ENCODE data around the gene CCDC186. TPM values are rescaled to one million over a fixed set of nuclear protein-coding genes. Genes with fewer than 3 reads are reported as not detected.

CCDC186 gene
- polyA plus RNA-seq, 1 of the 3 experiments (the other 2 are of a cell fraction) = 1.3 TPM

DNA sequence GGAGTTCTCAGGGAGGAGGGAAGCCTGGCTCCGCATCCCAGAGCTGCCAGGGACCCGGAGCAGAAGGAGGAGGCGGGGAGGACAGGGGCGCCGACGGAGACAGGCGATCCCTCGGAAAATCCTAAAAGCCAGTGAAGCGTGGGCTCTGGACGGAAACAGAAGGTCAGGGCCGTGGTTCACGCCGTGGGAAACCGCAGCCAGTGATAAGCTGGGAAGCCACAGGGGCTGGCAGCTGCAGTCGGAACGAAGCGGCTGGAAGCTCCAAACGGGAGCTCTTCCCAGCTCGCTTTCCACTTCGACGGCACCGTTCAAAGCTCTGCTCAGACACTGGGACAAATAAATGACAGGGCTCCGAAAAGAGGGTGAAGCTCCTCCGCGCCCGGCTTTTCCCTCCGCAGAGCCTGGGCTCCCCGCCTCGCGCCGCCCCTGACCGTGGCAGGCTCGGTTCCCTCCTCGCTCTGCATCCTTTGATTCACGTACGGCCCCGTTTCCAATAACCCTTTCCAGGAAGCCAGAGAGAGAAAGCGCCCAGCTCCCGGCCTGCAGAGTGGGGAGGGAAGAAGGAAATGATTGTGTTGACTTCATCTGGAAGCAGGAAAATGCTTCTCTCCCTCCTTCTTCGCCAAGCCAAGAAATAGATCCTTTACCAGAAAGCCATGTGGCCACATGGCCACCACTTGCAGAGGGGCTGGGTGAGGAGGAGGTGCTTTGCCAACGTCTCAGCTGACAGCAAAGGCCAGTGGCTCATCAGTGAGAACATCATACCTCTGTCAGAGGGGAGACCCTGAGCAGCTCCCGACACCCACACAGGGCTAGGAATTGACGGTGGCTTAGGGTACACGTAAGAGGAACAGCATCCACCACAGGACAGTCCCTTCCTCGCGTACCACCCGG, 72.9 kb downstream of the CCDC186 start:
- POLR2A ChIA-PET = no interaction called here

DNA sequence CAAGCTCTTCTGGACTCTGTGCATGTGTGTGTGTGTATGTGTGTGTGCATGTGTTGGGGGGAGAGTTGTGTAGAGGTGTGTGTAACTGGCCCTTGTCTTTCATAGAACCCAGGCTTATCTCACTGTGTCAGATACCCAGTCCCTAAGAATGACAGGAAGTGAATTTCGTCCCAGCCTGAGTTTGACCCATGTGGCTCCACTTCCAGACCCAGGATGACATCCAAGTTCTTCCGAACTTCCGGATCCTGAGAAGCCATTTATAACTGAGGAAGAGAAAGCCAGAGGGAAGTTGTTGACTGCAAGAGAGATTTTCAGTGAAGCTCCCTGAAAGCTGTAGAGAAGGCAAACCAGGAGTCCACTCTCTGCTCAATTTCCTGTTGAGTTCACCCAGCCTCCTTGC, 77.1 kb downstream of the CCDC186 start:
- H2AFZ ChIP-seq (ENCODE audit: low read depth) = no peak overlapping the region
- H3K27ac ChIP-seq (ENCODE audit: low read depth in 2 of 2, low read length in 1 of 2) = no peak overlapping the region
- no peaks in the 10 kb centered on the region for H3K9me3 ChIP-seq
- WGBS (ENCODE audit: low lambda C conversion rate) = 49% methylated on average over 3 of the region's 3 CpGs
- ChIA-PET CTCF (interaction anchor here (1.5 kb wide), 2 partner anchors 296 to 297 kb away, joined by 4 to 6 read pairs; no protein-coding TSS in a partner anchor), POLR2A (no interaction called here)
- no peaks in the 10 kb centered on the region for H3K9me2 ChIP-seq
- no peaks in the 10 kb centered on the region for H3K79me2 ChIP-seq (ENCODE audit: insufficient read depth)
- peaks cover 13% of the 10 kb centered on the region for H3K27me3 ChIP-seq (ENCODE audit: insufficient read depth)
- H3K4me1 ChIP-seq (ENCODE audit: control insufficient read depth in 1 of 2, insufficient read depth in 2 of 2, low read depth in 1 of 2, low read length in 1 of 2) = peaks cover 0 to 16% of the 10 kb centered on the region in 2 experiments; a peak in 2 of 4 replicates
- H3F3A ChIP-seq (replicated peaks; ENCODE audit: insufficient read depth) = no peaks in the 10 kb centered on the region
- H3K9ac ChIP-seq = no peak overlapping the region
- TF ChIP-seq MEF2A (IDR thresholded peaks at IDR 0.05; ENCODE audit: borderline replicate concordance, low read depth) (no peak), GABPA (IDR thresholded peaks at IDR 0.05; ENCODE audit: low read depth) (no peak), SIN3A (IDR thresholded peaks at IDR 0.05; ENCODE audit: borderline replicate concordance, low read depth, low read length) (no peak), RAD21 (IDR thresholded peaks at IDR 0.05; ENCODE audit: low read length) (no peak), EP300 (IDR thresholded peaks at IDR 0.05; ENCODE audit: borderline replicate concordance in 1 of 2, low read depth in 1 of 2, low read length in 1 of 2) (no peak), ELF1 (IDR thresholded peaks at IDR 0.05) (no peak), FOSL2 (IDR thresholded peaks at IDR 0.05; ENCODE audit: borderline replicate concordance, low read depth) (no peak), POLR2AphosphoS5 (IDR thresholded peaks at IDR 0.05; ENCODE audit: low read depth, low read length) (no peak), RFX5 (IDR thresholded peaks at IDR 0.05; ENCODE audit: low read length) (no peak), RXRA (IDR thresholded peaks at IDR 0.05; ENCODE audit: borderline replicate concordance, low read depth) (no peak)
- TF ChIP-seq, protein P1, sequence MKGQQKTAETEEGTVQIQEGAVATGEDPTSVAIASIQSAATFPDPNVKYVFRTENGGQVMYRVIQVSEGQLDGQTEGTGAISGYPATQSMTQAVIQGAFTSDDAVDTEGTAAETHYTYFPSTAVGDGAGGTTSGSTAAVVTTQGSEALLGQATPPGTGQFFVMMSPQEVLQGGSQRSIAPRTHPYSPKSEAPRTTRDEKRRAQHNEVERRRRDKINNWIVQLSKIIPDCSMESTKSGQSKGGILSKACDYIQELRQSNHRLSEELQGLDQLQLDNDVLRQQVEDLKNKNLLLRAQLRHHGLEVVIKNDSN (IDR thresholded peaks at IDR 0.05; ENCODE audit: borderline replicate concordance, low read depth) = no peak
- H3K4me3 ChIP-seq (ENCODE audit: low read depth in 2 of 2, low read length in 1 of 2) = no peak overlapping the region
- H4K20me1 ChIP-seq (ENCODE audit: insufficient read depth) = no peaks in the 10 kb centered on the region
- DNase-seq = no peak
- H3K4me2 ChIP-seq = no peak overlapping the region
- H3K36me3 ChIP-seq (replicated peaks in 1 of 2; ENCODE audit: control insufficient read depth in 1 of 2, insufficient read depth in 2 of 2, low read length in 1 of 2) = no peaks in the 10 kb centered on the region

More for the DNA sequence above, 72.9 kb downstream of the CCDC186 start:
- Histone ChIP-seq H3K36me3 (replicated peaks in 1 of 2; ENCODE audit: control insufficient read depth in 1 of 2, insufficient read depth in 2 of 2, low read length in 1 of 2) (no peaks in the 10 kb centered on the region), H3K4me1 (ENCODE audit: control insufficient read depth in 1 of 2, insufficient read depth in 2 of 2, low read depth in 1 of 2, low read length in 1 of 2) (peaks cover 0 to 10% of the 10 kb centered on the region in 2 experiments; a peak in 1 of 4 replicates), H3K27me3 (ENCODE audit: insufficient read depth) (peaks cover 8% of the 10 kb centered on the region), H3F3A (replicated peaks; ENCODE audit: insufficient read depth) (no peaks in the 10 kb centered on the region), H3K4me2 (peak overlapping the region; percentile 70), H3K4me3 (ENCODE audit: low read depth in 2 of 2, low read length in 1 of 2) (peak overlapping the region; percentile 30 to 43), H3K9me3 (no peaks in the 10 kb centered on the region), H3K79me2 (ENCODE audit: insufficient read depth) (no peaks in the 10 kb centered on the region), H4K20me1 (ENCODE audit: insufficient read depth) (no peaks in the 10 kb centered on the region), H3K9ac (no peak overlapping the region), H3K27ac (ENCODE audit: low read depth in 2 of 2, low read length in 1 of 2) (no peak overlapping the region), H2AFZ (ENCODE audit: low read depth) (peak overlapping the region; percentile 79; the same call in 1 of the 2 replicates), H3K9me2 (no peaks in the 10 kb centered on the region)
- no peak for TF ChIP-seq SMC3 (IDR thresholded peaks at IDR 0.05; ENCODE audit: low read depth, low read length)
- no peak for TF ChIP-seq SIN3A (IDR thresholded peaks at IDR 0.05; ENCODE audit: borderline replicate concordance, low read depth, low read length)
- no peak for TF ChIP-seq FOXJ3 (CRISPR knock-in tag; IDR thresholded peaks at IDR 0.05)
- no peak for TF ChIP-seq NFIC (IDR thresholded peaks at IDR 0.05; ENCODE audit: borderline replicate concordance)
- TF ChIP-seq, protein P2, sequence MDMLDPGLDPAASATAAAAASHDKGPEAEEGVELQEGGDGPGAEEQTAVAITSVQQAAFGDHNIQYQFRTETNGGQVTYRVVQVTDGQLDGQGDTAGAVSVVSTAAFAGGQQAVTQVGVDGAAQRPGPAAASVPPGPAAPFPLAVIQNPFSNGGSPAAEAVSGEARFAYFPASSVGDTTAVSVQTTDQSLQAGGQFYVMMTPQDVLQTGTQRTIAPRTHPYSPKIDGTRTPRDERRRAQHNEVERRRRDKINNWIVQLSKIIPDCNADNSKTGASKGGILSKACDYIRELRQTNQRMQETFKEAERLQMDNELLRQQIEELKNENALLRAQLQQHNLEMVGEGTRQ (IDR thresholded peaks at IDR 0.05; ENCODE audit: borderline replicate concordance, low read depth, low read length) = no peak
- no peak for TF ChIP-seq TAF1 (IDR thresholded peaks at IDR 0.05; ENCODE audit: borderline replicate concordance, low read depth, low read length)
- WGBS (ENCODE audit: low lambda C conversion rate) = 38% methylated on average over 43 of the region's 47 CpGs
- CTCF ChIA-PET = interaction anchor here (0.7 to 6.2 kb wide), 15 partner anchors 11 to 449 kb away, joined by 3 to 125 read pairs (median 4); no protein-coding TSS in a partner anchor
- DNase-seq = peak; percentile 48
